ENCODE data around the gene BLZF1.

GRCh38 chr1:169421309-169421708, 53.3 kb downstream of the BLZF1 start:
- TF ChIP-seq CTCF (IDR thresholded peaks at IDR 0.05; ENCODE audit: control extremely low read depth in 1 of 3, insufficient read depth in 1 of 3, low read depth in 1 of 3, low read length in 3 of 3) (no peak), POLR2AphosphoS5 (IDR thresholded peaks at IDR 0.05; ENCODE audit: low read depth, low read length) (no peak), POLR2A (IDR thresholded peaks at IDR 0.05; ENCODE audit: control extremely low read depth in 1 of 2, low read depth in 2 of 2, low read length in 2 of 2) (no peak), SUZ12 (IDR thresholded peaks at IDR 0.05; ENCODE audit: low read length) (no peak), TAF1 (IDR thresholded peaks at IDR 0.05; ENCODE audit: low read depth, low read length) (no peak), BRCA1 (IDR thresholded peaks at IDR 0.05; ENCODE audit: low read depth, low read length) (no peak), RNF2 (IDR thresholded peaks at IDR 0.05; ENCODE audit: borderline replicate concordance, low read depth, low read length, missing control alignments, poor library complexity, severe bottlenecking) (no peak)
